Cerebellar cortex (tissue), 1 donor: Measurements from ENCODE around the gene TFF1.
"Not testable (repeated sequence)": the region's sequence is repeated elsewhere in the genome, so short reads cannot be mapped to it uniquely, and the experiment has no call there.

Experiments used
- DNase-seq: peaks from one replicate; pipeline ENCODE4 v3.0.0-alpha.2; 2015; ENCODE audit warnings: low spot score

Gene TFF1

GRCh38 chr21:42366292-42367010 lies at the start of gene TFF1:
TSS of gene TFF1 (minus strand) at chr21:42366535. CDS start at chr21:42366495, 40 bp downstream.
- no peak for DNase-seq

- DNase-seq: no peak
Observed at GRCh38 chr21:42414928-42415769, 48.8 kb upstream of the TFF1 start.

GRCh38 chr21:42414553-42414927 lies 48.2 kb upstream of the TFF1 start:
- DNase-seq: no peak

- DNase-seq: no peak
Observed at GRCh38 chr21:42414066-42414465, 47.7 kb upstream of the TFF1 start.

GRCh38 chr21:42413500-42413899 lies 47.2 kb upstream of the TFF1 start:
- DNase-seq: no peak

- no peak for DNase-seq
Observed at GRCh38 chr21:42413093-42413492, 46.8 kb upstream of the TFF1 start.

GRCh38 chr21:42412636-42412933 lies 46.2 kb upstream of the TFF1 start:
- no peak for DNase-seq

GRCh38 chr21:42411891-42412635 lies 45.7 kb upstream of the TFF1 start:
- DNase-seq: no peak

- peak; percentile 8 for DNase-seq
Observed at GRCh38 chr21:42411197-42411869, 45.0 kb upstream of the TFF1 start.

- no peak for DNase-seq
Observed at GRCh38 chr21:42409366-42409765, 43.0 kb upstream of the TFF1 start.

- not testable (repeated sequence) for DNase-seq
Observed at GRCh38 chr21:42408718-42409117, 42.4 kb upstream of the TFF1 start.

- DNase-seq: no peak
Observed at GRCh38 chr21:42407476-42407875, 41.1 kb upstream of the TFF1 start.

GRCh38 chr21:42406866-42407265 lies 40.5 kb upstream of the TFF1 start:
- DNase-seq: no peak

GRCh38 chr21:42406201-42406621 lies 39.9 kb upstream of the TFF1 start:
- no peak for DNase-seq

GRCh38 chr21:42405064-42406013 lies 39.0 kb upstream of the TFF1 start:
- DNase-seq: no peak

GRCh38 chr21:42404539-42404938 lies 38.2 kb upstream of the TFF1 start:
- no peak for DNase-seq

GRCh38 chr21:42403611-42404231 lies 37.4 kb upstream of the TFF1 start, which contains the start of gene UBASH3A:
TSS of gene UBASH3A (plus strand) at chr21:42403902. CDS start at chr21:42403946, 44 bp downstream.
- no peak for DNase-seq

GRCh38 chr21:42401820-42402251 lies 35.5 kb upstream of the TFF1 start:
- DNase-seq: no peak

- DNase-seq: no peak
Observed at GRCh38 chr21:42401154-42401553, 34.8 kb upstream of the TFF1 start.

GRCh38 chr21:42400525-42400924 lies 34.2 kb upstream of the TFF1 start:
- no peak for DNase-seq
